ENCODE results near the gene NPDC1. TPM values are rescaled to one million over a fixed set of nuclear protein-coding genes. Genes with fewer than 3 reads are reported as not detected.

The NPDC1 gene
- total and polyA plus RNA-seq, 11 donors = 38.4 to 114 (median 55.1) TPM

DNA sequence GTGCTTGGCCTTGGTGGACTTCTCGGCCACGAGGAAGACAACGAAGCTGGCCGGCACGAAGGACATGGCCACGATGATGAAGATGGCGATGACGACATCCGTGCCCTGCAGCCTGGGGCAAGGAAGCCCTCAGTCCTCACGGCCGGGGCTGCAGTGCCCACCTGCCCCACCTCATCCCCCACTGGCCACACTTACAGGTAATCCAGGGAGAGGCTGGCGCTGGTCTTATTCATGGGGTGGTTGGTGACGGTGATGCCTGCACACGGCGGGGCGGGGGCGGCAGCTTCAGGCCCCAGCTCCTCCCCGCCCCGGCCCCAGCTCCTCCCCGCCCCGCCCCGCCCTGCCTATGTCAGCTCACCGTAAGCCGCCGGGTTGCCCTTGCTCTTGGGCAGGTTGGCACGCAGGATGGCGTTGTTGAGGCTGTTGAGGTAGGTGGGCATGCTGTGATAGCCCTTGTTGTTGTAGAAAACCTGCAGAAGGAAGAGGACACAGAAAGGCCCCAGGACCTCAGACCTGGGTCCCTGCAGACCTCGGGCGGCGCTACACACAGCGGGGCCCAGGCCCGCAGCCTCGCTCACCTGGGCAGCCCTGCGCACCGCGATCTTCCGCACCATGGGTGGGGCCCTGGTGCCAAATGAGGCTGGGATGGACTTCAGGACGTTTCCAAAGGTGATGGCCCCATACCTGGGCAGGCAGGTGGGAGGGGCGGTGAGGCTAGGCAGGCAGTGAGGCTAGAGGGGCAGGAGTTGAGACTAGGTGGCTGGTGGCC is 33.9 kb downstream of the NPDC1 start:
- H3K9me3 ChIP-seq = no peaks in the 10 kb centered on the region
- H3K4me1 ChIP-seq = peaks cover 0 to 4% (median 0%) of the 10 kb centered on the region in 12 donors
- DNase-seq (no peak), ATAC-seq (no peak)
- intact Hi-C loops (cut with DNase I) = no loop called here
- peaks cover 0 to 81% (median 45%) of the 10 kb centered on the region in 9 donors for H3K36me3 ChIP-seq
- H3K27ac ChIP-seq = no peak overlapping the region
- H3K27me3 ChIP-seq = no peaks in the 10 kb centered on the region
- TF ChIP-seq, protein P1, sequence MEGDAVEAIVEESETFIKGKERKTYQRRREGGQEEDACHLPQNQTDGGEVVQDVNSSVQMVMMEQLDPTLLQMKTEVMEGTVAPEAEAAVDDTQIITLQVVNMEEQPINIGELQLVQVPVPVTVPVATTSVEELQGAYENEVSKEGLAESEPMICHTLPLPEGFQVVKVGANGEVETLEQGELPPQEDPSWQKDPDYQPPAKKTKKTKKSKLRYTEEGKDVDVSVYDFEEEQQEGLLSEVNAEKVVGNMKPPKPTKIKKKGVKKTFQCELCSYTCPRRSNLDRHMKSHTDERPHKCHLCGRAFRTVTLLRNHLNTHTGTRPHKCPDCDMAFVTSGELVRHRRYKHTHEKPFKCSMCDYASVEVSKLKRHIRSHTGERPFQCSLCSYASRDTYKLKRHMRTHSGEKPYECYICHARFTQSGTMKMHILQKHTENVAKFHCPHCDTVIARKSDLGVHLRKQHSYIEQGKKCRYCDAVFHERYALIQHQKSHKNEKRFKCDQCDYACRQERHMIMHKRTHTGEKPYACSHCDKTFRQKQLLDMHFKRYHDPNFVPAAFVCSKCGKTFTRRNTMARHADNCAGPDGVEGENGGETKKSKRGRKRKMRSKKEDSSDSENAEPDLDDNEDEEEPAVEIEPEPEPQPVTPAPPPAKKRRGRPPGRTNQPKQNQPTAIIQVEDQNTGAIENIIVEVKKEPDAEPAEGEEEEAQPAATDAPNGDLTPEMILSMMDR (IDR thresholded peaks at IDR 0.05) = no peak
- no peak for TF ChIP-seq POLR2A (IDR thresholded peaks at IDR 0.05)
- 93 to 94% (median 93%) methylated on average over 27 to 39 of the region's 39 CpGs for WGBS, 4 donors
- no peak overlapping the region for H3K4me3 ChIP-seq

DNA sequence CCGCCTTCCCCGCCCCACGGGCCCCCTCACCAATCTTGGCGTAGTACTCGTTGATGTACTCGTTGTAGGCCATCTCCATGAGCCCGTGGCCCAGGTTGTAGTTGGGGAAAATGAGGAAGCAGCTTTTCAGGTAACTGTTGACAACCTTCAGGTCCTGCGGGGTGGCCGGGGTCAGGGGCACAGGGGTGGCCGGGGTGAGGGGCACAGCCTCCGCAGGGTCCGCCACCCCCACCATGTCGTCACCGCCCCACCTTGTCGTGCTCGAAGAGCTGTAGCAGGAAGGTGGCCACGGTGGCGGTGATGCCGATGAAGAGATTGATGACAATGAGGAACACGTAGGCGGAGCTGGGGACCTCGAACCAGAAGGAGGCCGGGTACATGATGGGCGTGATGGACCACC is 34.8 kb downstream of the NPDC1 start:
- ATAC-seq = no peak
- TF ChIP-seq POLR2A (IDR thresholded peaks at IDR 0.05) = no peak
- peaks cover 0 to 4% (median 0%) of the 10 kb centered on the region in 12 donors for H3K4me1 ChIP-seq
- H3K36me3 ChIP-seq = peaks cover 0 to 72% (median 36%) of the 10 kb centered on the region in 9 donors
- no peak for DNase-seq
- intact Hi-C loops (cut with DNase I) = no loop called here
- H3K9me3 ChIP-seq = no peaks in the 10 kb centered on the region
- no peak overlapping the region for H3K4me3 ChIP-seq
- H3K27me3 ChIP-seq = no peaks in the 10 kb centered on the region
- WGBS, 4 donors = 93 to 97% (median 96%) methylated on average over 19 to 24 of the region's 24 CpGs
- no peak overlapping the region for H3K27ac ChIP-seq

DNA sequence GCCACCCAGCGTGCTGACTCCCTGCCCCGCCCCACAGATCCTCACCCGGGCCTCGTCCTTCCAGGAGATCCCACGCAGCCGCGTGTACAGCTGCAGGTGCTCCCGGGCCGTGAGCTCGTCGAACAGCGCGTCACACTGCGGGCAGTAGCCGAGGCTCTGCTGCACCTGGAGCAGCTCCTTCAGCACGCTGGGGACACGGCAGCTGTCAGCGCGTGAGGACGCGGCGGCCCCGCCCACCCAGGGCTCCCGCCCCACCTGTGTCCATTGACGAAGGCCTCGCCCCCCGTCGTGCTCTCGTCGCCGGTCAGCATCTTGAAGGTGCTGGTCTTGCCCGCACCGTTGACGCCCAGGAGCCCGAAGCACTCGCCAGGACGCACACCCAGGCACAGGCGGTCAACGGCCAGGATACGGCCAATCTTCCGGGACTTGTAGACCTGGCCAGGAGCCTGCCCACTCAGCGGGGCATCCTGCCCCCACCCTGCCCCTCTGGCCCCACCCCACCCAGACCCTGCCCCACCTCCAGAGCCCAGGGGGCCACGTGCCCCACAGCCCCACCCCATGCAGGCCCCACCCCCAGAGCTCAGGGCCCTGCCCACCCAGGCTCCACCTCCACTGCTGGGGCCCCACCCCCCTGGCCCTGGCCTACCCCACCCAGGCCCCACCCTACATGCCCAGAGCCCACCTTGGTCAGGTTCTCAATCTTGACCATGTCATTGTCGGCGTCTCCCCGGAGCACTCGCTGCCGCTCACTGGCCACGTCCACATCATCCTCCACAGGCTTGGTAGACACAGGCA is 35.8 kb downstream of the NPDC1 start:
- Histone ChIP-seq H3K4me1 (peaks cover 0 to 7% (median 0%) of the 10 kb centered on the region in 12 donors), H3K4me3 (no peak overlapping the region), H3K9me3 (no peaks in the 10 kb centered on the region), H3K36me3 (peaks cover 0 to 61% (median 26%) of the 10 kb centered on the region in 9 donors), H3K27me3 (no peaks in the 10 kb centered on the region), H3K27ac (no peak overlapping the region)
- WGBS, 4 donors = 95 to 97% (median 96%) methylated on average over 30 to 49 of the region's 49 CpGs
- intact Hi-C loops (cut with DNase I) = no loop called here
- ATAC-seq (no peak), DNase-seq (no peak)
- TF ChIP-seq, protein P1 (IDR thresholded peaks at IDR 0.05) = no peak
- TF ChIP-seq POLR2A (IDR thresholded peaks at IDR 0.05) = no peak

DNA sequence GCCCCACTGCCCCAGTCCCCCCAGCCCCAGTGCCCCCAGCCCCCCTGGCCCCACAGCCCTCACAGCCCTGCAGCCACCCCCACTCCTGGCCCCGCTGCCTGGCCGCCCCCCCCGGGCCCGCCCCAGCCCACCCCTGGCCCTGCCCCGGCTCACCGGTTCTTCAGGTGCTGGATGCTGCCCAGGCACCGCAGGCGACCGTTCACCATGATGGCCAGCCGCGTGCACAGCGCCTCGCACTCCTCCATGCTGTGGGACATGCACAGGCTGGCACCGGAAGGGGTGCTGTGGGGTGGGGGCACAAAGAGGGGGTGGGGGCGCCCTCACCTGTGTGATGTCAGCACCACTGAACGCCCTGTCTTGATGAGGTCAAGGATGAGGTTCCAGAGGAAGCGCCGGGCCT is 36.8 kb downstream of the NPDC1 start:
- DNase-seq = no peak
- peaks cover 0 to 6% (median 0%) of the 10 kb centered on the region in 12 donors for H3K9me3 ChIP-seq
- peaks cover 0 to 52% (median 19%) of the 10 kb centered on the region in 9 donors for H3K36me3 ChIP-seq
- TF ChIP-seq, protein P1 (IDR thresholded peaks at IDR 0.05) = no peak
- TF ChIP-seq POLR2A (IDR thresholded peaks at IDR 0.05) = no peak
- H3K4me3 ChIP-seq = no peak overlapping the region
- 93 to 98% (median 94%) methylated on average over 9 to 18 of the region's 18 CpGs for WGBS, 4 donors
- intact Hi-C loops (cut with DNase I) = no loop called here
- H3K27me3 ChIP-seq = no peaks in the 10 kb centered on the region
- ATAC-seq = no peak
- peaks cover 0 to 7% (median 0%) of the 10 kb centered on the region in 12 donors for H3K4me1 ChIP-seq
- H3K27ac ChIP-seq = no peak overlapping the region
